Measurements from ENCODE around the gene TMEM119. TPM values are rescaled to one million over a fixed set of nuclear protein-coding genes. Genes with fewer than 3 reads are reported as not detected.

TMEM119 gene
- total and polyA plus RNA-seq, 2 of the 4 experiments (the other 2 are of a cell fraction) = 8.1 to 9.2 TPM

DNA sequence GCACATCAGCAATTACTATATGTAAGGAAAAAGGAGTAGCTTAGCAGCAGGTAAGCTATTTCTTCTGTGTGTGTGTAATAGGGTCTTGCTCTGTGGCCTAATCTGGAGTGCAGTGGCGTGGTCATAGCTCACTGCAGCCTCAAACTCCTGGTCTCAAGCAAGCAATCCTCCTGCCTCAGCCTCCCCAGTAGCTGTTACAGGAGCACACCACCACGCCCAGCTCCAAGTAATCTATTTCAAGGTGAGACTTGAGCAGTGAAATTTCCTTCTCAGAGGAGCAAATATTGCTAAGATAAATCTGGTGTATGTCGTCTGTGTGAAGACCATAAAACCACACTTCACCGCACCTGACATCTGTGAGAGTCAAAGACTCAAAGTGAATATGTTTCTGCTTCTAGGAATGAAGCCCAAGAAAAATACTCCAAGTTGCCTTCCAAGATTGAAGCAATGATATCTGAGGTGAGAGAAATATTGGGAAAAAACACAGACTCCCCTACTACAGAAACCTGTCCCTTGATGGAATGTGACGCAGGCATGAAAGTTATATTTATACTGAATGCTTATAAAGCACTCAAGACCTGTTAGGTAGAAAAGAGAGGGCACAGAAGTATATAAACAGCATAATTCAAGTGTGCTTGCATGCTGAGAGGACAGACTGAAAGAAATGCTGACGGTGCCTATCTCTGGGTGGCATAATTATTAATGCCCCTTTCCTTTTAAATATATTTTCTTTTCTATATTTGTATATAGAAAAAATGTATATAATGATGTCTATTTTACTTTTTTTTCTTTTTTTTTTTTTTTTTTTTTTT lies 38.3 kb upstream of the TMEM119 start:
- Histone ChIP-seq H3K4ac (ENCODE audit: low read depth, low read length) (no peak overlapping the region), H2AFZ (replicated peaks; ENCODE audit: low read length, poor library complexity) (no peak overlapping the region), H3K79me1 (ENCODE audit: low read depth in 1 of 2, low read length in 2 of 2) (peaks cover 0 to 22% of the 10 kb centered on the region in 2 experiments; a peak in 2 of 4 replicates), H2BK20ac (ENCODE audit: low read depth, low read length) (no peak overlapping the region), H2AK5ac (ENCODE audit: low read depth, low read length) (no peak overlapping the region), H3K56ac (ENCODE audit: extremely low read depth, insufficient read depth, low read length) (no peak overlapping the region), H3K18ac (ENCODE audit: low read depth, low read length) (no peak overlapping the region), H2AK9ac (replicated peaks; ENCODE audit: low read depth, low read length, poor library complexity) (no peak overlapping the region), H3K9me1 (ENCODE audit: insufficient read depth, low read length) (peaks cover 10% of the 10 kb centered on the region), H3K14ac (replicated peaks; ENCODE audit: low read depth, low read length) (no peak overlapping the region), H3K4me3 (ENCODE audit: insufficient read depth, low read depth, low read length) (no peak overlapping the region), H3K36me3 (ENCODE audit: control insufficient read depth, insufficient read depth, low read length) (no peaks in the 10 kb centered on the region; the same call in 1 of the 2 replicates), H4K8ac (ENCODE audit: low read depth in 2 of 2, low read length in 2 of 2) (no peak overlapping the region), H3K27ac (ENCODE audit: insufficient read depth, low read length) (no peak overlapping the region), H3K4me1 (ENCODE audit: control insufficient read depth, insufficient read depth, low read length) (peaks cover 11% of the 10 kb centered on the region), H2BK5ac (ENCODE audit: low read depth, low read length, poor library complexity, severe bottlenecking) (no peak overlapping the region), H4K20me1 (ENCODE audit: insufficient read depth, low read length) (peaks cover 23% of the 10 kb centered on the region), H4K5ac (ENCODE audit: low read depth, low read length) (no peak overlapping the region), H3K9me3 (ENCODE audit: control insufficient read depth, insufficient read depth, low read length) (no peaks in the 10 kb centered on the region), H2BK15ac (ENCODE audit: low read depth, low read length) (no peak overlapping the region), H2BK120ac (ENCODE audit: low read depth, low read length) (no peak overlapping the region), H3K9ac (ENCODE audit: low read depth, low read length) (no peak overlapping the region), H3K23ac (ENCODE audit: low read depth, low read length) (0 out of 2 replicates have a peak overlapping the region, but pooled peaks have one; percentile 62), H4K91ac (ENCODE audit: insufficient read depth, low read depth, low read length) (no peak overlapping the region), H3K4me2 (ENCODE audit: low read depth, low read length) (no peak overlapping the region), H3K27me3 (ENCODE audit: control insufficient read depth, insufficient read depth, low read length) (no peaks in the 10 kb centered on the region)
- ChIA-PET CTCF (interaction anchor here (0.7 to 1.1 kb wide), 2 partner anchors 18 to 453 kb away, joined by 3 read pairs; no protein-coding TSS in a partner anchor), POLR2A (ENCODE audit: unreplicated experiment) (no interaction called here)
- in situ Hi-C loops (cut with MboI; ENCODE audit: low sequenced_read_pairs) (loop anchor here (25.0 kb wide), 1 partner anchor 451 kb away; the partner anchor contains the start of genes ALKBH2 and UNG), dilution Hi-C loops (cut with HindIII; ENCODE audit: low sequenced_read_pairs, unreplicated experiment) (no loop called here), intact Hi-C loops (cut with micrococcal nuclease) (no loop called here)
- BruUV-seq (replicated peaks) = no TSS peak
- TF ChIP-seq, protein P1, sequence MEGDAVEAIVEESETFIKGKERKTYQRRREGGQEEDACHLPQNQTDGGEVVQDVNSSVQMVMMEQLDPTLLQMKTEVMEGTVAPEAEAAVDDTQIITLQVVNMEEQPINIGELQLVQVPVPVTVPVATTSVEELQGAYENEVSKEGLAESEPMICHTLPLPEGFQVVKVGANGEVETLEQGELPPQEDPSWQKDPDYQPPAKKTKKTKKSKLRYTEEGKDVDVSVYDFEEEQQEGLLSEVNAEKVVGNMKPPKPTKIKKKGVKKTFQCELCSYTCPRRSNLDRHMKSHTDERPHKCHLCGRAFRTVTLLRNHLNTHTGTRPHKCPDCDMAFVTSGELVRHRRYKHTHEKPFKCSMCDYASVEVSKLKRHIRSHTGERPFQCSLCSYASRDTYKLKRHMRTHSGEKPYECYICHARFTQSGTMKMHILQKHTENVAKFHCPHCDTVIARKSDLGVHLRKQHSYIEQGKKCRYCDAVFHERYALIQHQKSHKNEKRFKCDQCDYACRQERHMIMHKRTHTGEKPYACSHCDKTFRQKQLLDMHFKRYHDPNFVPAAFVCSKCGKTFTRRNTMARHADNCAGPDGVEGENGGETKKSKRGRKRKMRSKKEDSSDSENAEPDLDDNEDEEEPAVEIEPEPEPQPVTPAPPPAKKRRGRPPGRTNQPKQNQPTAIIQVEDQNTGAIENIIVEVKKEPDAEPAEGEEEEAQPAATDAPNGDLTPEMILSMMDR (conservative IDR thresholded peaks at IDR 0.05; ENCODE audit: low read depth, low read length) = no peak
- TF ChIP-seq MAFK (IDR thresholded peaks at IDR 0.05; ENCODE audit: low read depth, low read length) = 0 out of 2 replicates have a peak, but pooled peaks have one; percentile 19
- ATAC-seq (ENCODE audit: low read depth) = no peak
- no CpG with 5 or more reads among the region's 6 CpGs for WGBS, 2 experiments (ENCODE audit: extremely low coverage in 2 of 2, insufficient read length in 1 of 2)
- DNase-seq = no peak

Data from IMR-90 (cell line).